HCT116 (cell line): ENCODE results near the gene SH2D2A. TPM values are rescaled to one million over a fixed set of nuclear protein-coding genes. Genes with fewer than 3 reads are reported as not detected.
A peak's percentile ranks its signal among the peaks of the same experiment; 100 is the strongest.

Experiments used
- ATAC-seq: fragments of 200-7000 bp; cut with Tn5 transposase; 2 replicates; pipeline ENCODE4 v1.9.1; 2020; ENCODE audit warnings: mild to moderate bottlenecking, moderate library complexity
- BruUV-seq: library from RNA; stranded (reverse); fragments of 400-500 nt; replicated peaks from 2 replicates; lab custom pipeline; 2021; lab: Mats Ljungman, UMichigan
- CTCF ChIA-PET: fragments of 300-600 bp; sonication (Branson Sonifier 250); formaldehyde crosslinking; loops from one replicate; lab custom pipeline; 2021; ENCODE audit warnings: antibody characterized with exemption; lab: Charles Lee
- POLR2A ChIA-PET: fragments of 300-600, 350-600 bp; sonication (Branson Sonifier 250); formaldehyde crosslinking; loops from one replicate; lab custom pipeline; 2021; ENCODE audit warnings: antibody characterized with exemption; lab: Charles Lee
- RAD21 ChIA-PET, 2 experiments: fragments of 300-600 bp; sonication (Branson Sonifier 250); formaldehyde crosslinking; loops; one replicate each; lab custom pipeline; 2023; ENCODE audit warnings: low total read pairs in 2 of 2; ENCODE audit not compliant: uncharacterized antibody in 2 of 2, unreplicated experiment in 2 of 2, low non-redundant PET in 1 of 2; lab: Charles Lee
- DNase-seq: peaks from one replicate; pipeline ENCODE4 v3.0.0-alpha.2; 2010; ENCODE audit warnings: low read depth, low spot score
- H2AFZ ChIP-seq: fragments of 200-600 bp; shearing (Covaris generic), sonication (generic); 2 replicates; pipeline ENCODE4 v1.6.1; 2017; ENCODE audit warnings: low read depth, mixed run types, mixed read lengths, antibody characterized with exemption, low read length; ENCODE audit not compliant: poor library complexity, severe bottlenecking
- H3K27ac ChIP-seq: 2 replicates; pipeline ENCODE4 v1.5.1; 2012; ENCODE audit warnings: low read depth, low read length
- H3K27me3 ChIP-seq: fragments of 200-600 bp; sonication (generic); 2 replicates; pipeline ENCODE4 v1.6.1; 2016; ENCODE audit warnings: mixed run types, low read length, mixed read lengths; ENCODE audit not compliant: insufficient read depth
- H3K36me3 ChIP-seq, 2 experiments: fragments of 200-500 bp in 1 of 2; fragments of 200-600 bp in 1 of 2; sonication (Bioruptor generic) in 1 of 2; sonication (generic) in 1 of 2; 2 replicates each; pipeline versions ENCODE4 v1.5.1 to v1.6.1; 2014 to 2016; ENCODE audit warnings: low read length in 2 of 2, inconsistent platforms in 1 of 2, mixed read lengths in 1 of 2, mixed run types in 1 of 2; ENCODE audit not compliant: insufficient read depth in 2 of 2, control insufficient read depth in 1 of 2
- H3K4me1 ChIP-seq, 2 experiments: fragments of 200-600 bp in 1 of 2; sonication (generic) in 1 of 2; 2 replicates each; pipeline versions ENCODE4 v1.5.1 to v1.6.1; 2012 to 2017; ENCODE audit warnings: low read length in 2 of 2, inconsistent platforms in 1 of 2, mild to moderate bottlenecking in 1 of 2, mixed read lengths in 1 of 2, mixed run types in 1 of 2, moderate library complexity in 1 of 2; ENCODE audit not compliant: insufficient read depth in 2 of 2, control insufficient read depth in 1 of 2
- H3K4me2 ChIP-seq: fragments of 200-600 bp; sonication (generic); 2 replicates; pipeline ENCODE4 v1.6.1; 2017; ENCODE audit warnings: mixed run types, low read length, mixed read lengths
- H3K4me3 ChIP-seq, 2 experiments: fragments of 200-600 bp in 1 of 2; sonication (generic) in 1 of 2; replicated peaks in 1 of 2; 2 replicates each; pipeline ENCODE4 v1.5.1; 2011 to 2016; ENCODE audit warnings: low read length in 2 of 2, control low read depth in 1 of 2, low read depth in 1 of 2, mild to moderate bottlenecking in 1 of 2, mixed read lengths in 1 of 2, mixed run types in 1 of 2
- H3K79me2 ChIP-seq: fragments of 200-600 bp; sonication (generic); 2 replicates; pipeline ENCODE4 v1.6.1; 2017; ENCODE audit warnings: mild to moderate bottlenecking, mixed run types, low read length, moderate library complexity, mixed read lengths; ENCODE audit not compliant: insufficient read depth
- H3K9ac ChIP-seq: fragments of 200-600 bp; sonication (generic); 2 replicates; pipeline ENCODE4 v1.6.1; 2016; ENCODE audit warnings: low read length, mixed read lengths
- H3K9me2 ChIP-seq: fragments of 200-600 bp; sonication (generic), shearing (Covaris generic); 2 replicates; pipeline ENCODE4 v1.6.1; 2017; ENCODE audit warnings: mixed run types, mild to moderate bottlenecking, moderate library complexity; ENCODE audit not compliant: insufficient read depth
- H3K9me3 ChIP-seq, 2 experiments: fragments of 200-500 bp in 1 of 2; fragments of 200-600 bp in 1 of 2; sonication (Bioruptor generic) in 1 of 2; sonication (generic) in 1 of 2; 2 replicates each; pipeline ENCODE4 v1.6.1; 2014 to 2017; ENCODE audit warnings: low read length in 2 of 2, mixed read lengths in 2 of 2, inconsistent platforms in 1 of 2, low read depth in 1 of 2, mild to moderate bottlenecking in 1 of 2, mixed run types in 1 of 2, moderate library complexity in 1 of 2; ENCODE audit not compliant: control insufficient read depth in 1 of 2, insufficient read depth in 1 of 2
- H4K20me1 ChIP-seq: fragments of 200-600 bp; sonication (generic), shearing (Covaris generic); 2 replicates; pipeline ENCODE4 v1.6.1; 2017; ENCODE audit warnings: mixed run types, mild to moderate bottlenecking, moderate library complexity; ENCODE audit not compliant: insufficient read depth
- CEBPB ChIP-seq: IDR thresholded peaks from 2 replicates; pipeline ENCODE4 v1.6.1; 2012; ENCODE audit warnings: low read depth
- EGR1 ChIP-seq: IDR thresholded peaks from 2 replicates; pipeline ENCODE4 v1.6.1; 2012; ENCODE audit warnings: low read depth
- EZH2phosphoT487 ChIP-seq: fragments of 200-600 bp; IDR thresholded peaks from 2 replicates; pipeline ENCODE4 v1.6.1; 2018; ENCODE audit warnings: antibody characterized with exemption, borderline replicate concordance
- JUND ChIP-seq: IDR thresholded peaks from 2 replicates; pipeline ENCODE4 v1.6.1; 2012
- SIN3A ChIP-seq: IDR thresholded peaks from 2 replicates; pipeline ENCODE4 v1.6.1; 2012; ENCODE audit warnings: low read depth
- SRF ChIP-seq: IDR thresholded peaks from 2 replicates; pipeline ENCODE4 v1.6.1; 2012; ENCODE audit warnings: low read depth
- TCF7L2 ChIP-seq: IDR thresholded peaks from 2 replicates; pipeline ENCODE4 v1.7.0; 2011; ENCODE audit warnings: borderline replicate concordance, inconsistent platforms; ENCODE audit not compliant: insufficient read depth, insufficient read length; ENCODE audit errors: extremely low read depth
- YY1 ChIP-seq: IDR thresholded peaks from 2 replicates; pipeline ENCODE4 v1.6.1; 2011; ENCODE audit warnings: low read length, low read depth, moderate library complexity, mild to moderate bottlenecking; ENCODE audit not compliant: insufficient replicate concordance; ENCODE audit errors: extremely low read depth
- ZNF274 ChIP-seq: fragments of 200-500 bp; sonication (Bioruptor generic); IDR thresholded peaks from 2 replicates; pipeline ENCODE4 v1.6.1; 2014; ENCODE audit warnings: mild to moderate bottlenecking, low read depth, low read length, inconsistent platforms
- intact Hi-C: fragments of 100-400 bp; cut with micrococcal nuclease; formaldehyde crosslinking; loops from 2 replicates; pipeline ENCODE4 v1.10.0; 2022
- total RNA-seq: library from RNA; stranded (reverse); gene quantifications from one replicate; pipeline ENCODE4 v1.2.1, GENCODE V29; 2021; ENCODE audit not compliant: unreplicated experiment
- TF ChIP-seq, protein P1 (sequence below): IDR thresholded peaks from 2 replicates; pipeline ENCODE4 v1.6.1; 2012
- TF ChIP-seq, protein P2 (sequence below): IDR thresholded peaks from 2 replicates; pipeline ENCODE4 v1.6.1; 2012
- TF ChIP-seq, protein P3 (sequence below): IDR thresholded peaks from 2 replicates; pipeline ENCODE4 v1.6.1; 2011; ENCODE audit warnings: mild to moderate bottlenecking, low read length, moderate library complexity; ENCODE audit not compliant: insufficient replicate concordance; ENCODE audit errors: extremely low read depth

Gene SH2D2A
- total RNA-seq, 1 experiment from 2014 or later = 4.8 TPM

DNA sequence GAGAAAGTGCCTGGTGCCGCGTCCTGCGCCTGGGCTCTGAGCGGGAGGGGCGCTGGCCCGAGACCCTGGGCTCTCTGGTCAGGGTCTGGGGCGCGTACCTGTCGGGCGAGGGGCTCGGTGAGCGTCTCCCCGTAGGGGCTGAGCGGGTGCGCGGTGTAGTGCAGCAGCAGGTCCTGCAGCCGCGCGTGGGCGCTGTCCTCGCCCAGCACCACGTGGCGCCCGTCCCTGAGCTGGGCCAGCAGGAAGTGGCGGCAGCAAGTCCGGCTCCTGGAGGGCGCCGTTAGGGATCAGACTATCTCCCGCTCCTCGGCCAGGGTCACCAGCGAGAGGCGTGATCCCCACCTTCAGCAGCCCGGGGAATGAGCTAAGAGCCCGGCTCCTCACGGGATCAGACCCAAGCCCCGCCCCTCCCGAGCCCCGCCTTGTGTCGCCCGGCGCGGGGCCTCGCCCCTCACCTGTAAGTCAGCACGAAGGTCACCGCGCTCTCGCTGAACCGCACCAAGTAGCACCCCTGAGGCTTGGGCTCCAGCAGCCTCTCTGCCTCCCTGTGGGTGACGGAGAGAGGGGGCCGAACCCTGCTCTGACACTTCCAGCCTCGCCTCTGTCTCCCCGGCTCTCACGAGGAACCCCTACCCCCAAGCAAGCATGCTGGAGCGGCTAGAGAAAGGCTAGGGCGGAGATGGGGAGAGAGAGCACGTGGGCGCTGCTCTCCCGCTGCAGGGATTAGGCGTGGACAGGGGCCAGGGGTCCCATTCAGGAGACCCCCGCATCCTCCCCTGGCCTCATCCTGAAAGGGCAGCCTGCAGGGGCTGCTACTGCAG lies 2.7 kb downstream of the SH2D2A start (continued):
- TF ChIP-seq EZH2phosphoT487 = no peak
- TF ChIP-seq, protein P1, sequence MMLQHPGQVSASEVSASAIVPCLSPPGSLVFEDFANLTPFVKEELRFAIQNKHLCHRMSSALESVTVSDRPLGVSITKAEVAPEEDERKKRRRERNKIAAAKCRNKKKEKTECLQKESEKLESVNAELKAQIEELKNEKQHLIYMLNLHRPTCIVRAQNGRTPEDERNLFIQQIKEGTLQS = no peak
- TF ChIP-seq, protein P2, sequence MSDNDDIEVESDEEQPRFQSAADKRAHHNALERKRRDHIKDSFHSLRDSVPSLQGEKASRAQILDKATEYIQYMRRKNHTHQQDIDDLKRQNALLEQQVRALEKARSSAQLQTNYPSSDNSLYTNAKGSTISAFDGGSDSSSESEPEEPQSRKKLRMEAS = peak; percentile 100
- no peak for TF ChIP-seq SRF
- no peak for TF ChIP-seq ZNF274
- peak; percentile 81 for TF ChIP-seq EGR1
- TF ChIP-seq JUND = no peak
- TF ChIP-seq TCF7L2 = peak; percentile 22
- no peak for TF ChIP-seq YY1
- TF ChIP-seq, protein P3, sequence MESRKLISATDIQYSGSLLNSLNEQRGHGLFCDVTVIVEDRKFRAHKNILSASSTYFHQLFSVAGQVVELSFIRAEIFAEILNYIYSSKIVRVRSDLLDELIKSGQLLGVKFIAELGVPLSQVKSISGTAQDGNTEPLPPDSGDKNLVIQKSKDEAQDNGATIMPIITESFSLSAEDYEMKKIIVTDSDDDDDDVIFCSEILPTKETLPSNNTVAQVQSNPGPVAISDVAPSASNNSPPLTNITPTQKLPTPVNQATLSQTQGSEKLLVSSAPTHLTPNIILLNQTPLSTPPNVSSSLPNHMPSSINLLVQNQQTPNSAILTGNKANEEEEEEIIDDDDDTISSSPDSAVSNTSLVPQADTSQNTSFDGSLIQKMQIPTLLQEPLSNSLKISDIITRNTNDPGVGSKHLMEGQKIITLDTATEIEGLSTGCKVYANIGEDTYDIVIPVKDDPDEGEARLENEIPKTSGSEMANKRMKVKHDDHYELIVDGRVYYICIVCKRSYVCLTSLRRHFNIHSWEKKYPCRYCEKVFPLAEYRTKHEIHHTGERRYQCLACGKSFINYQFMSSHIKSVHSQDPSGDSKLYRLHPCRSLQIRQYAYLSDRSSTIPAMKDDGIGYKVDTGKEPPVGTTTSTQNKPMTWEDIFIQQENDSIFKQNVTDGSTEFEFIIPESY = no peak

DNA sequence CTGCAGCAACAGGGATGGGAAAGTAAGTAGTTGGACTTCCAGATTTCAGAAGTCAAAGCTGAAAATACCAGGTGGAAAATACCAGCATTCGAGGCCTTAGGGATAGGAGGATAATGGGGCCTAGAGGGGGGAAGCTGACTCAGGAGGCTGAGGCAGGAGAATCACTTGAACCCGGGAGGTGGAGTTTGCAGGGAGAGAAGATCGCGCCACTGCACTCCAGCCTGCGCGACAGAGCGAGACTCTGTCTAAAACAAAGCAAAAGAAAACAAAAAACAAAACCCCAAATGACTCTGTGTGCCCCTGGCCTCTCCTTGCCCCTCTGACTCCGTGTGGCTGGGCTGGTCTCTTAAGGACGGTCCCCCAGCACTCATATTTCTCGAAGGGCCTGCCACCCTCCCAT lies 3.4 kb downstream of the SH2D2A start:
- RAD21 ChIA-PET = interaction anchor here in 1 of 2 experiments (1.7 kb wide), 1 partner anchor 25 kb away, joined by 3 read pairs; no protein-coding TSS in a partner anchor
- Histone ChIP-seq H3K9me3 (no peaks in the 10 kb centered on the region), H3K4me1 (peaks cover 15 to 40% of the 10 kb centered on the region in 2 experiments; a peak in 3 of 4 replicates), H2AFZ (peak overlapping the region; percentile 64), H4K20me1 (no peaks in the 10 kb centered on the region), H3K36me3 (no peaks in the 10 kb centered on the region), H3K4me2 (peak overlapping the region; percentile 99), H3K4me3 (peak overlapping the region; percentile 48 to 66), H3K79me2 (no peaks in the 10 kb centered on the region), H3K27ac (peak overlapping the region; percentile 51; the same call in 1 of the 2 replicates), H3K9me2 (no peaks in the 10 kb centered on the region), H3K9ac (peak overlapping the region; percentile 73), H3K27me3 (no peaks in the 10 kb centered on the region)
- DNase-seq (no peak), ATAC-seq (no peak)
- BruUV-seq = no TSS peak
- POLR2A ChIA-PET = interaction anchor here (1.1 kb wide), 1 partner anchor 8 kb away, joined by 3 read pairs; no protein-coding TSS in a partner anchor
- CTCF ChIA-PET = interaction anchor here (1.0 to 2.0 kb wide), 6 partner anchors 9 to 115 kb away, joined by 3 to 6 read pairs (median 4); no protein-coding TSS in a partner anchor
- no peak for TF ChIP-seq CEBPB
- no peak for TF ChIP-seq SIN3A
- intact Hi-C loops = no loop called here
